Liver (tissue), 9 donors: ENCODE data around the gene GABARAPL2. TPM values are rescaled to one million over a fixed set of nuclear protein-coding genes. Genes with fewer than 3 reads are reported as not detected.

Source experiments
- DNase-seq: peaks from one replicate; pipeline ENCODE4 v3.0.0-alpha.2; 2017; ENCODE audit warnings: low spot score
- H3K27ac ChIP-seq, 2 donors: one replicate each; pipeline ENCODE4 v1.7.0; 2013; ENCODE audit warnings: inconsistent platforms in 2 of 2, low read length in 2 of 2, control low read depth in 1 of 2, low read depth in 1 of 2, mild to moderate bottlenecking in 1 of 2
- H3K27me3 ChIP-seq, 4 donors: one replicate each; pipeline versions ENCODE4 v1.6.1 to v1.7.0; 2013; ENCODE audit warnings: low read length in 3 of 4, inconsistent platforms in 1 of 4, mild to moderate bottlenecking in 1 of 4, moderate library complexity in 1 of 4; ENCODE audit not compliant: control insufficient read depth in 4 of 4, insufficient read depth in 4 of 4
- H3K36me3 ChIP-seq, 4 donors: one replicate each; pipeline versions ENCODE4 v1.6.1 to v1.7.0; 2013; ENCODE audit warnings: low read length in 3 of 4, mild to moderate bottlenecking in 3 of 4, low read depth in 1 of 4, moderate library complexity in 1 of 4; ENCODE audit not compliant: control insufficient read depth in 4 of 4, insufficient read depth in 3 of 4
- H3K4me1 ChIP-seq, 4 donors: one replicate each; pipeline versions ENCODE4 v1.6.1 to v1.7.0; 2013; ENCODE audit warnings: low read length in 3 of 4, mild to moderate bottlenecking in 3 of 4, moderate library complexity in 1 of 4; ENCODE audit not compliant: control insufficient read depth in 4 of 4, insufficient read depth in 4 of 4
- H3K4me3 ChIP-seq, 3 donors: one replicate each; pipeline versions ENCODE4 v1.6.1 to v1.7.0; 2013; ENCODE audit warnings: low read length in 3 of 3, control low read depth in 1 of 3, low read depth in 1 of 3, mild to moderate bottlenecking in 1 of 3
- H3K9ac ChIP-seq, 2 donors: one replicate each; pipeline ENCODE4 v1.7.0; 2013; ENCODE audit warnings: low read length in 2 of 2, mild to moderate bottlenecking in 2 of 2, moderate library complexity in 2 of 2, control low read depth in 1 of 2, low read depth in 1 of 2
- H3K9me3 ChIP-seq, 4 donors: one replicate each; pipeline versions ENCODE4 v1.6.1 to v1.7.0; 2013; ENCODE audit warnings: low read length in 3 of 4; ENCODE audit not compliant: control insufficient read depth in 4 of 4
- EGR1 ChIP-seq, 2 donors: IDR thresholded peaks; 2 replicates each; pipeline ENCODE4 v1.6.1; 2016 to 2018; ENCODE audit warnings: antibody characterized with exemption in 2 of 2, low read depth in 2 of 2
- GABPA ChIP-seq, 2 donors: IDR thresholded peaks in 1 of 2; conservative IDR thresholded peaks in 1 of 2; 2 replicates each; pipeline ENCODE4 v1.6.1; 2016; ENCODE audit warnings: antibody characterized with exemption in 2 of 2, mild to moderate bottlenecking in 1 of 2, moderate library complexity in 1 of 2
- HNF4A ChIP-seq, 2 donors: conservative IDR thresholded peaks; 2 replicates each; pipeline ENCODE4 v1.6.1; 2016; ENCODE audit warnings: antibody characterized with exemption in 2 of 2, mild to moderate bottlenecking in 2 of 2
- HNF4G ChIP-seq: IDR thresholded peaks from 2 replicates; pipeline ENCODE4 v1.6.1; 2016; ENCODE audit warnings: antibody characterized with exemption
- JUND ChIP-seq, 2 donors: IDR thresholded peaks; 2 replicates each; pipeline ENCODE4 v1.6.1; 2016; ENCODE audit warnings: antibody characterized with exemption in 2 of 2
- NR2F2 ChIP-seq: IDR thresholded peaks from 2 replicates; pipeline ENCODE4 v1.6.1; 2016; ENCODE audit warnings: antibody characterized with exemption
- RAD21 ChIP-seq, 2 donors: IDR thresholded peaks; 2 replicates each; pipeline ENCODE4 v1.6.1; 2016; ENCODE audit warnings: antibody characterized with exemption in 2 of 2, mild to moderate bottlenecking in 2 of 2
- REST ChIP-seq: IDR thresholded peaks from 2 replicates; pipeline ENCODE4 v1.6.1; 2016; ENCODE audit warnings: antibody characterized with exemption, mild to moderate bottlenecking
- RXRA ChIP-seq, 2 donors: IDR thresholded peaks; 2 replicates each; pipeline ENCODE4 v1.6.1; 2017 to 2018; ENCODE audit warnings: antibody characterized with exemption in 2 of 2, mild to moderate bottlenecking in 1 of 2
- SP1 ChIP-seq: IDR thresholded peaks from 2 replicates; pipeline ENCODE4 v1.6.1; 2018; ENCODE audit warnings: antibody characterized with exemption, mild to moderate bottlenecking
- TAF1 ChIP-seq: conservative IDR thresholded peaks from 2 replicates; pipeline ENCODE4 v1.6.1; 2016; ENCODE audit warnings: antibody characterized with exemption, mild to moderate bottlenecking
- YY1 ChIP-seq: IDR thresholded peaks from 2 replicates; pipeline ENCODE4 v1.6.1; 2016; ENCODE audit warnings: antibody characterized with exemption, mild to moderate bottlenecking
- ZBTB33 ChIP-seq: IDR thresholded peaks from 2 replicates; pipeline ENCODE4 v1.6.1; 2016; ENCODE audit warnings: antibody characterized with exemption
- WGBS: extraction: QIAGEN DNeasy Blood & Tissue Kit; methylation state at CpG from one replicate; pipeline ENCODE4 v1.1.7; 2013; 5-methylcytosine and 5-hydroxymethylcytosine counted together
- polyA plus RNA-seq, 2 donors: library from polyadenylated mRNA; stranded (reverse) in 1 of 2; unstranded in 1 of 2; fragments of 200-250 nt in 1 of 2; fragments of >200 nt in 1 of 2; fragmentation: Nextera tagmentation in 1 of 2; extraction: Ambion mirVana in 1 of 2; gene quantifications; one replicate each; pipeline versions ENCODE4 v1.2.1 to v1.2.3, GENCODE V29; 2013 to 2015
- total RNA-seq, 2 donors: library from RNA; depleted of rRNA; stranded (reverse); fragments of >200 nt; gene quantifications; one replicate each; pipeline ENCODE4 v1.2.3, GENCODE V29; 2014
- donor health status: healthy.
- donor health status: healthy.
- donor health status: healthy.
- donor health status: healthy.
- donor health status: healthy.

GABARAPL2 gene
- total and polyA plus RNA-seq, 4 donors = 26.5 to 123 (median 61.5) TPM

GRCh38 chr16:75615619-75616018 is 49.4 kb downstream of the GABARAPL2 start:
- Histone ChIP-seq H3K36me3 (peaks cover 4 to 58% (median 34%) of the 10 kb centered on the region in 4 donors), H3K9me3 (no peaks in the 10 kb centered on the region), H3K4me1 (no peaks in the 10 kb centered on the region), H3K9ac (no peak overlapping the region), H3K4me3 (no peak overlapping the region), H3K27ac (no peak overlapping the region), H3K27me3 (no peaks in the 10 kb centered on the region)
- WGBS = 98% methylated on average over 2 of the region's 2 CpGs
- DNase-seq = no peak
- TF ChIP-seq RXRA (IDR thresholded peaks at IDR 0.05) = no peak
- TF ChIP-seq JUND (IDR thresholded peaks at IDR 0.05) = no peak
- no peak for TF ChIP-seq HNF4G
- TF ChIP-seq NR2F2 = no peak
- no peak for TF ChIP-seq ZBTB33
- TF ChIP-seq REST = no peak
- no peak for TF ChIP-seq EGR1 (IDR thresholded peaks at IDR 0.05; ENCODE audit: low read depth in 2 of 2)
- TF ChIP-seq YY1 = no peak
- no peak for TF ChIP-seq TAF1
- no peak for TF ChIP-seq GABPA (IDR thresholded peaks at IDR 0.05 in 1 of 2, conservative IDR thresholded peaks at IDR 0.05 in 1 of 2)
- TF ChIP-seq HNF4A (conservative IDR thresholded peaks at IDR 0.05) = no peak
- no peak for TF ChIP-seq RAD21 (IDR thresholded peaks at IDR 0.05)

- DNase-seq = no peak
- peaks cover 0 to under 1% (median under 1%) of the 10 kb centered on the region in 4 donors for H3K4me1 ChIP-seq
- no peak for TF ChIP-seq SP1
- TF ChIP-seq HNF4G = no peak
- no peak for TF ChIP-seq REST
- H3K9me3 ChIP-seq = no peaks in the 10 kb centered on the region
- peaks cover 4 to 49% (median 32%) of the 10 kb centered on the region in 4 donors for H3K36me3 ChIP-seq
- no peak overlapping the region for H3K4me3 ChIP-seq
- no peaks in the 10 kb centered on the region for H3K27me3 ChIP-seq
- 92% methylated on average over 4 of the region's 4 CpGs for WGBS
- H3K27ac ChIP-seq = no peak overlapping the region
- H3K9ac ChIP-seq = no peak overlapping the region
Measured at GRCh38 chr16:75616521-75617010, 50.4 kb downstream of the GABARAPL2 start.
